ENCODE results near the gene RAPSN.

DNA sequence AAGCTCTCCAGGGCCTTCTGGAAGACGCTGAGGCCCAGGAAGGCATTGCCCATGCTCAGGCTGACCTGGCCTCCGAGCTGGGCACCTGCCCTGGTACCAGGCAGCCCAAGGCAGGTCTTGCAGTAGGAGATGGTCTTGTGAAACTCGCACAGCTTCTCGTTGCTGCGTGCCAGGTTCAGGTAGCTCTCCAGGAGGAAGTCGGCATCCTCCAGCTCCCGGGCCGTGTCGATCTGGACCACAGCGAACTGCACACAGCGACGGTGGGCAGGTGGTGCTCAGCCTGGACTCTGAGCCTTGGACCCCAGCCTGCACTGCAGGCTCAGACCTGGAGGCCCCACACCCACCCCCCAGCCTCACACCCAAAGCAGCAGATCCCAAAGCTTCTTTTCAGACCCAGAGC lies 1.0 kb downstream of the RAPSN start:
- TF ChIP-seq, protein P1, sequence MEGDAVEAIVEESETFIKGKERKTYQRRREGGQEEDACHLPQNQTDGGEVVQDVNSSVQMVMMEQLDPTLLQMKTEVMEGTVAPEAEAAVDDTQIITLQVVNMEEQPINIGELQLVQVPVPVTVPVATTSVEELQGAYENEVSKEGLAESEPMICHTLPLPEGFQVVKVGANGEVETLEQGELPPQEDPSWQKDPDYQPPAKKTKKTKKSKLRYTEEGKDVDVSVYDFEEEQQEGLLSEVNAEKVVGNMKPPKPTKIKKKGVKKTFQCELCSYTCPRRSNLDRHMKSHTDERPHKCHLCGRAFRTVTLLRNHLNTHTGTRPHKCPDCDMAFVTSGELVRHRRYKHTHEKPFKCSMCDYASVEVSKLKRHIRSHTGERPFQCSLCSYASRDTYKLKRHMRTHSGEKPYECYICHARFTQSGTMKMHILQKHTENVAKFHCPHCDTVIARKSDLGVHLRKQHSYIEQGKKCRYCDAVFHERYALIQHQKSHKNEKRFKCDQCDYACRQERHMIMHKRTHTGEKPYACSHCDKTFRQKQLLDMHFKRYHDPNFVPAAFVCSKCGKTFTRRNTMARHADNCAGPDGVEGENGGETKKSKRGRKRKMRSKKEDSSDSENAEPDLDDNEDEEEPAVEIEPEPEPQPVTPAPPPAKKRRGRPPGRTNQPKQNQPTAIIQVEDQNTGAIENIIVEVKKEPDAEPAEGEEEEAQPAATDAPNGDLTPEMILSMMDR (IDR thresholded peaks at IDR 0.05), result no peak
- TF ChIP-seq POLR2A (IDR thresholded peaks at IDR 0.05), result no peak
